ENCODE results near the gene DNAJA4. TPM values are rescaled to one million over a fixed set of nuclear protein-coding genes. Genes with fewer than 3 reads are reported as not detected.

The DNAJA4 gene
- total and polyA plus RNA-seq, 9 of the 15 experiments (the other 6 are each of a cell fraction or from before 2014, with no cell fraction given) = 0.11 to 1.0 (median 0.16) TPM; not detected in 4

- no peak for TF ChIP-seq ETS2 (tag; IDR thresholded peaks at IDR 0.05; ENCODE audit: borderline replicate concordance, poor library complexity, severe bottlenecking)
- no peak for TF ChIP-seq ZBTB1 (CRISPR knock-in tag; IDR thresholded peaks at IDR 0.05; ENCODE audit: borderline replicate concordance, low read depth)
- TF ChIP-seq DDX20 (tag; IDR thresholded peaks at IDR 0.05; ENCODE audit: low read depth) = no peak
- TF ChIP-seq, protein P1, sequence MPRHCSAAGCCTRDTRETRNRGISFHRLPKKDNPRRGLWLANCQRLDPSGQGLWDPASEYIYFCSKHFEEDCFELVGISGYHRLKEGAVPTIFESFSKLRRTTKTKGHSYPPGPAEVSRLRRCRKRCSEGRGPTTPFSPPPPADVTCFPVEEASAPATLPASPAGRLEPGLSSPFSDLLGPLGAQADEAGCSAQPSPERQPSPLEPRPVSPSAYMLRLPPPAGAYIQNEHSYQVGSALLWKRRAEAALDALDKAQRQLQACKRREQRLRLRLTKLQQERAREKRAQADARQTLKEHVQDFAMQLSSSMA (CRISPR knock-in tag; IDR thresholded peaks at IDR 0.05) = no peak
- TF ChIP-seq RFX1 (IDR thresholded peaks at IDR 0.05) = no peak
- peak; percentile 19 for TF ChIP-seq RBBP5 (IDR thresholded peaks at IDR 0.05; ENCODE audit: borderline replicate concordance, insufficient read depth, low read length, poor library complexity, severe bottlenecking)
- TF ChIP-seq SP2 (IDR thresholded peaks at IDR 0.05; ENCODE audit: extremely low read depth, low read depth, low read length, poor library complexity, severe bottlenecking) = no peak
- TF ChIP-seq LARP7 (IDR thresholded peaks at IDR 0.05) = no peak
- TF ChIP-seq ZSCAN32 (CRISPR knock-in tag; IDR thresholded peaks at IDR 0.05) = no peak
- TF ChIP-seq ZNF644 (tag; IDR thresholded peaks at IDR 0.05; ENCODE audit: low read depth) = no peak
- no peak for TF ChIP-seq ZNF174 (CRISPR knock-in tag; IDR thresholded peaks at IDR 0.05)
- TF ChIP-seq TCF3 (CRISPR knock-in tag; IDR thresholded peaks at IDR 0.05) = 0 out of 2 replicates have a peak, but pooled peaks have one; percentile 10
- TF ChIP-seq MCM5 (IDR thresholded peaks at IDR 0.05; ENCODE audit: low read depth) = no peak
- no peak for TF ChIP-seq MBD2 (IDR thresholded peaks at IDR 0.05; ENCODE audit: borderline replicate concordance, low read depth)
- TF ChIP-seq, protein P2, sequence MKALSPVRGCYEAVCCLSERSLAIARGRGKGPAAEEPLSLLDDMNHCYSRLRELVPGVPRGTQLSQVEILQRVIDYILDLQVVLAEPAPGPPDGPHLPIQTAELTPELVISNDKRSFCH (CRISPR knock-in tag; IDR thresholded peaks at IDR 0.05) = no peak
- TF ChIP-seq, protein P2 (tag; IDR thresholded peaks at IDR 0.05) = no peak
- no peak for TF ChIP-seq NRF1 (conservative IDR thresholded peaks at IDR 0.05 in 1 of 2, IDR thresholded peaks at IDR 0.05 in 1 of 2)
- TF ChIP-seq SLC30A9 (CRISPR knock-in tag; IDR thresholded peaks at IDR 0.05) = no peak
- TF ChIP-seq, protein P3, sequence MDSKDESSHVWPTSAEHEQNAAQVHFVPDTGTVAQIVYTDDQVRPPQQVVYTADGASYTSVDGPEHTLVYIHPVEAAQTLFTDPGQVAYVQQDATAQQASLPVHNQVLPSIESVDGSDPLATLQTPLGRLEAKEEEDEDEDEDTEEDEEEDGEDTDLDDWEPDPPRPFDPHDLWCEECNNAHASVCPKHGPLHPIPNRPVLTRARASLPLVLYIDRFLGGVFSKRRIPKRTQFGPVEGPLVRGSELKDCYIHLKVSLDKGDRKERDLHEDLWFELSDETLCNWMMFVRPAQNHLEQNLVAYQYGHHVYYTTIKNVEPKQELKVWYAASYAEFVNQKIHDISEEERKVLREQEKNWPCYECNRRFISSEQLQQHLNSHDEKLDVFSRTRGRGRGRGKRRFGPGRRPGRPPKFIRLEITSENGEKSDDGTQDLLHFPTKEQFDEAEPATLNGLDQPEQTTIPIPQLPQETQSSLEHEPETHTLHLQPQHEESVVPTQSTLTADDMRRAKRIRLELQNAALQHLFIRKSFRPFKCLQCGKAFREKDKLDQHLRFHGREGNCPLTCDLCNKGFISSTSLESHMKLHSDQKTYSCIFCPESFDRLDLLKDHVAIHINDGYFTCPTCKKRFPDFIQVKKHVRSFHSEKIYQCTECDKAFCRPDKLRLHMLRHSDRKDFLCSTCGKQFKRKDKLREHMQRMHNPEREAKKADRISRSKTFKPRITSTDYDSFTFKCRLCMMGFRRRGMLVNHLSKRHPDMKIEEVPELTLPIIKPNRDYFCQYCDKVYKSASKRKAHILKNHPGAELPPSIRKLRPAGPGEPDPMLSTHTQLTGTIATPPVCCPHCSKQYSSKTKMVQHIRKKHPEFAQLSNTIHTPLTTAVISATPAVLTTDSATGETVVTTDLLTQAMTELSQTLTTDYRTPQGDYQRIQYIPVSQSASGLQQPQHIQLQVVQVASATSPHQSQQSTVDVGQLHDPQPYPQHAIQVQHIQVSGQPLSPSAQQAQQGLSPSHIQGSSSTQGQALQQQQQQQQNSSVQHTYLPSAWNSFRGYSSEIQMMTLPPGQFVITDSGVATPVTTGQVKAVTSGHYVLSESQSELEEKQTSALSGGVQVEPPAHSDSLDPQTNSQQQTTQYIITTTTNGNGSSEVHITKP (IDR thresholded peaks at IDR 0.05; ENCODE audit: partially characterized antibody) = no peak
- TF ChIP-seq ZNF282 (CRISPR knock-in tag; IDR thresholded peaks at IDR 0.05) = no peak
- TF ChIP-seq SMAD2 (IDR thresholded peaks at IDR 0.05; ENCODE audit: low read depth, low read length) = no peak
Measured at GRCh38 chr15:78244101-78244500, 20.3 kb upstream of the DNAJA4 start (continued).

All from K562 (cell line).